GM12872 (cell line): ENCODE data around the gene OGDH.

Source experiments
- CTCF ChIP-seq: IDR thresholded peaks from 3 replicates; pipeline ENCODE4 v1.5.1; 2011; ENCODE audit warnings: low read depth, mild to moderate bottlenecking, low read length, moderate library complexity; ENCODE audit not compliant: insufficient read depth

Gene OGDH

DNA sequence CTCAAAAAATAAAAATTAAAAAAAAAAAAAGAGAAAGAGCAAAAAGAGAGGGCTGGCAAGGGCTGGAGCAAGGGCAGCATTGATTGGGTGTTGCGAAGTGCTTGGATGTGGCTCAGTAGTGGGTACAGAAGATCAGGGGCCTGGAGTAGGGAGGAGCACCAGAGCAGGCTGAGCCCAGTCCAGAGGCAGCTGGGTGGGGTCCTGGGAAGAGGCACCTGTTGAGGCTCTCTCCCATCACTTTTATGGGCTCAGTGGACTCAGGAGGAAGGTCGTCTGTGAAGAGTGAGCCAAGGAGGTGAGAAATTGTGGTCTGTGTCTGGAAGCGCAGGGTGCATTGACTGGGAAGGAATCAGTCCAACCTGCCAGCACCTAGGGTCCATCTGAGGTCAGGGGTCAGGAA is 130.5 kb downstream of the OGDH start:
- no peak for TF ChIP-seq CTCF

- no peak for TF ChIP-seq CTCF
These were observed 131.8 kb downstream of the OGDH start for GRCh38 chr7:44738051-44738723.

DNA sequence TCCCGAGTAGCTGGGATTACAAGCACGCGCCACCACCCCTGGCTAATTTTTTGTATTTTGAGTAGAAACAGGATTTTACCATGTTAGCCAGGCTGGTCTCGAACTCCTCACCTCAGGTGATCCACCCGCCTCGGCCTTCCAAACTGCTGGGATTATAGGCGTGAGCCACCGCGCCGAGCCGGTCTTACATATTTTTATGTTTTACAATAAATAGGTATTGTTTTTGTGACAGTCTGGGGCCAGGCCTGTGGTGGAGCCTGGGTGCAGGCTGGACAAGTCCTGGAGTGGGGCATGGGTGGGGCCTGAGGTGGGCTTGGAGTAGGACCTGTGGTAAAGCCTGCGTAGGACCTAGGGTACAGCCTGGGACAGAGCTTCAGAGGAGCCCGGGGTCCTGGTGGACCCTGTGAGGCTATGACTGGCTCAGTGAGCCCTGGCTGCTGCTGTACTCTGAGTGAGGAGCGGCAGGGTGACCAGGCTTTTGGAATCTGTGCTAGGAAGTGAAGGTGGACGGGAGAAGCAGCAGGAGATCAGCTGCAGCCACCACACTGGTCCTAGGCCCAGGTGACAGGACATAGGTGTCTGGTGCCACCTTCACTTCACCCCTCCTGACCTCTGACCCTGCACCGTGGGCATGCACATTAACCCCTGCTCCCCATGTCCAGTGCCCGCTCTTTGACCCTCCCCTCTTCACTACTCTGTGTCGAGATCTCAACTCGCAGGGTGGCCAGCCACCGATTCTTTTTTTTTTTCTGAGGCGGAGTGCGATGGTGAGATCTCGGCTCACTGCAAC is 132.6 kb downstream of the OGDH start:
- no peak for TF ChIP-seq CTCF

GRCh38 chr7:44740055-44740454 is 133.6 kb downstream of the OGDH start:
- TF ChIP-seq CTCF = no peak

GRCh38 chr7:44743750-44744149 is 137.3 kb downstream of the OGDH start:
- TF ChIP-seq CTCF = no peak

DNA sequence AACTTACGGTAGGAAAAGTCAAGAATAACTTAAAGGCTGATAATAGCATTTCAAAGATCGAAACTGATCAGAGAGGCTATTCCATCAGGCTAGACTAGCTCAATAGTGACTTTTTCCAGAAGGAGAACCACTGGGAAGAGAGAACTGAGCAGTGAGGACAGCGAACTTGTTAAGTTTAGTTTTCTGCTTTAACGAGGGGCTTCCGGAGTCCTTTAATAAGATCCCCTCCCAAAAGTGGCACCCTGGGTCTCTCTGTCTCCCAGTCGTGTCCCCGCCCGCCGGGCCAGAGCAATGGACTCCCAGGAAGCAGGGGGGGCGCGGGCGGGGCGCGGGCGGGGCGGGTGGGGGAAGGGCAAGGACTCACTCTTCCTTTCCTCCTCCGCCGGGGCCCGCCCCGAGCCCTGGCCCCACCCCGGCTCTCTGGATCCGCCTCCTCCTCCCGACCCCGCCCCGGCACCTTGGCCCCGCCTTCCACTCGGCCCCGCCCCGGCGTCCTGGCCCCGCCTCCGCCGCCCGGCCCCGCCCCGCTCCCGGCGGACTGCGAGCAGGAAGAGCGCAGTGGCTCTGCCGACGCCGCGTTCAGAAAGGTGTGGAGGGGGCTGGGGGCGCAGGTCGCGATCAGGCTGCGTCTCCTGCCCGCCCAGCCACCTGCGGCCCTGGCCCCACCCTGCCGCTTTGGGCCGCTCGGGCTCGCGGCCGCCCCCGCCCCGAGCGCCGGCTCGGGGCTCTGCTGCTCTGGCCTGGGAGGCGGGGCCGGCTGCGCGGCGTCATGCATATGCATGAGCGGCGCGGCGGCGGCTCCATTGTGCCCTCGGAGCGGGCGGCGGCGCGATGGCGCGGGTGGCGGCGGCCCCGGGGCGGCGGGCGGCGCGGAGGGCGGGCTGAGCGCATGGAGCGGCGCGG is 141.9 kb downstream of the OGDH start, which contains the start of gene ZMIZ2:
TSS of gene ZMIZ2 (plus strand) at position 803 of the 903 bp plus-strand sequence. CDS start 7,403 bp downstream, outside the sequence.
- TF ChIP-seq CTCF = no peak
